Urinary bladder (tissue), 4 donors: Measurements from ENCODE around the gene AANAT. TPM values are rescaled to one million over a fixed set of nuclear protein-coding genes. Genes with fewer than 3 reads are reported as not detected.
A peak's percentile ranks its signal among the peaks of the same experiment; 100 is the strongest.

ENCODE experiments used
- DNase-seq: peaks from one replicate; pipeline ENCODE4 v3.0.0-alpha.2; 2015; ENCODE audit errors: extremely low spot score
- H3K27ac ChIP-seq: one replicate; pipeline ENCODE4 v1.5.1; 2013; ENCODE audit warnings: low read depth, mild to moderate bottlenecking, moderate library complexity
- H3K36me3 ChIP-seq: one replicate; pipeline ENCODE4 v1.6.1; 2013; ENCODE audit warnings: mild to moderate bottlenecking, moderate library complexity; ENCODE audit not compliant: insufficient read depth
- H3K4me1 ChIP-seq: one replicate; pipeline ENCODE4 v1.6.1; 2013; ENCODE audit warnings: mild to moderate bottlenecking, moderate library complexity; ENCODE audit not compliant: insufficient read depth
- H3K4me3 ChIP-seq: one replicate; pipeline ENCODE4 v1.5.1; 2013; ENCODE audit warnings: low read depth, low read length
- WGBS: extraction: QIAGEN DNeasy Blood & Tissue Kit; methylation state at CpG from one replicate; pipeline ENCODE4 v1.1.7; 2013; 5-methylcytosine and 5-hydroxymethylcytosine counted together
- polyA plus RNA-seq: library from polyadenylated mRNA; stranded (reverse); fragments of 200-250 nt; gene quantifications from one replicate; pipeline ENCODE4 v1.2.3, GENCODE V29; 2013
- total RNA-seq: library from RNA; depleted of rRNA; stranded (reverse); fragments of >200 nt; gene quantifications from one replicate; pipeline ENCODE4 v1.2.3, GENCODE V29; 2014
- donor health status: healthy with polysubstance abuse.
- donor health status: healthy.

AANAT gene
- total and polyA plus RNA-seq, 2 donors = not detected

- WGBS = 71% methylated on average over 7 of the region's 7 CpGs
Observed at GRCh38 chr17:76447931-76448652, 19.3 kb upstream of the AANAT start.

GRCh38 chr17:76449126-76449525, 18.3 kb upstream of the AANAT start:
- no peaks in the 10 kb centered on the region for H3K4me1 ChIP-seq
- no peaks in the 10 kb centered on the region for H3K36me3 ChIP-seq
- 96% methylated on average over 6 of the region's 6 CpGs for WGBS
- DNase-seq = no peak
- no peak overlapping the region for H3K4me3 ChIP-seq
- no peak overlapping the region for H3K27ac ChIP-seq

More at GRCh38 chr17:76447931-76448652, 19.3 kb upstream of the AANAT start:
- H3K27ac ChIP-seq = no peak overlapping the region
- no peak for DNase-seq
- H3K4me3 ChIP-seq = no peak overlapping the region
- no peaks in the 10 kb centered on the region for H3K36me3 ChIP-seq
- H3K4me1 ChIP-seq = no peaks in the 10 kb centered on the region

- 73% methylated on average over 6 of the region's 6 CpGs for WGBS
- H3K36me3 ChIP-seq = no peaks in the 10 kb centered on the region
- H3K4me1 ChIP-seq = no peaks in the 10 kb centered on the region
- H3K27ac ChIP-seq = no peak overlapping the region
- no peak overlapping the region for H3K4me3 ChIP-seq
- DNase-seq = no peak
Observed at GRCh38 chr17:76451506-76451905, 15.9 kb upstream of the AANAT start.

GRCh38 chr17:76452127-76452659, 15.2 kb upstream of the AANAT start:
- H3K27ac ChIP-seq = no peak overlapping the region
- 2% methylated on average over 29 of the region's 29 CpGs for WGBS
- no peaks in the 10 kb centered on the region for H3K36me3 ChIP-seq
- DNase-seq = no peak
- H3K4me1 ChIP-seq = no peaks in the 10 kb centered on the region
- H3K4me3 ChIP-seq = peak overlapping the region; percentile 96

- DNase-seq = peak; percentile 47
- Histone ChIP-seq H3K4me3 (peak within 1 kb of the TSS; percentile 96), H3K4me1 (no peaks in the 10 kb centered on the region), H3K36me3 (no peaks in the 10 kb centered on the region), H3K27ac (no peak within 1 kb of the TSS)
- WGBS = under 1% methylated on average over 101 of the region's 101 CpGs
Observed at GRCh38 chr17:76452660-76453430, 14.6 kb upstream of the AANAT start, which contains the start of gene UBE2O. TSS of gene UBE2O (minus strand) at chr17:76453152. CDS start at chr17:76453141, 11 bp downstream.

GRCh38 chr17:76453431-76453743, 14.0 kb upstream of the AANAT start:
- 24% methylated on average over 6 of the region's 6 CpGs for WGBS
- DNase-seq = no peak
- no peaks in the 10 kb centered on the region for H3K4me1 ChIP-seq
- peak overlapping the region; percentile 96 for H3K4me3 ChIP-seq
- H3K36me3 ChIP-seq = no peaks in the 10 kb centered on the region
- no peak overlapping the region for H3K27ac ChIP-seq

- Histone ChIP-seq H3K27ac (no peak overlapping the region), H3K36me3 (no peaks in the 10 kb centered on the region), H3K4me1 (no peaks in the 10 kb centered on the region), H3K4me3 (no peak overlapping the region)
- no peak for DNase-seq
- WGBS = 48% methylated on average over 9 of the region's 9 CpGs
Observed at GRCh38 chr17:76458580-76459490, 8.6 kb upstream of the AANAT start.

GRCh38 chr17:76459674-76460073, 7.7 kb upstream of the AANAT start:
- Histone ChIP-seq H3K4me3 (no peak overlapping the region), H3K36me3 (no peaks in the 10 kb centered on the region), H3K4me1 (no peaks in the 10 kb centered on the region), H3K27ac (no peak overlapping the region)
- 77% methylated on average over 4 of the region's 4 CpGs for WGBS
- no peak for DNase-seq

- Histone ChIP-seq H3K27ac (no peak overlapping the region), H3K4me3 (no peak overlapping the region), H3K36me3 (no peaks in the 10 kb centered on the region), H3K4me1 (no peaks in the 10 kb centered on the region)
- 73% methylated on average over 11 of the region's 11 CpGs for WGBS
- DNase-seq = no peak
Observed at GRCh38 chr17:76461765-76462555, 5.4 kb upstream of the AANAT start.

- H3K4me1 ChIP-seq = no peaks in the 10 kb centered on the region
- no peak for DNase-seq
- WGBS = 77% methylated on average over 24 of the region's 24 CpGs
- no peak overlapping the region for H3K4me3 ChIP-seq
- no peak overlapping the region for H3K27ac ChIP-seq
- H3K36me3 ChIP-seq = no peaks in the 10 kb centered on the region
Observed at GRCh38 chr17:76462556-76463290, 4.7 kb upstream of the AANAT start.

GRCh38 chr17:76466775-76467130, 650 bp upstream of the AANAT start:
- no peak overlapping the region for H3K4me3 ChIP-seq
- no peak for DNase-seq
- WGBS = 89% methylated on average over 6 of the region's 6 CpGs
- no peak overlapping the region for H3K27ac ChIP-seq
- H3K36me3 ChIP-seq = no peaks in the 10 kb centered on the region
- no peaks in the 10 kb centered on the region for H3K4me1 ChIP-seq

- Histone ChIP-seq H3K27ac (no peak overlapping the region), H3K4me1 (no peaks in the 10 kb centered on the region), H3K36me3 (no peaks in the 10 kb centered on the region), H3K4me3 (no peak overlapping the region)
- no peak for DNase-seq
- WGBS = 84% methylated on average over 8 of the region's 8 CpGs
Observed at GRCh38 chr17:76467809-76468633, 618 bp downstream of the AANAT start.
